Activated gamma-delta T cell treated with anti-CD3 and anti-CD28 coated beads, Interleukin-2, amount 50 U/mL, for 16 hours (primary cell): ENCODE measurements around the gene TLN1.

Source experiments
- DNase-seq: peaks from one replicate; pipeline ENCODE4 v3.0.0-alpha.2; 2020; ENCODE audit warnings: low read depth

The TLN1 gene, protein sequence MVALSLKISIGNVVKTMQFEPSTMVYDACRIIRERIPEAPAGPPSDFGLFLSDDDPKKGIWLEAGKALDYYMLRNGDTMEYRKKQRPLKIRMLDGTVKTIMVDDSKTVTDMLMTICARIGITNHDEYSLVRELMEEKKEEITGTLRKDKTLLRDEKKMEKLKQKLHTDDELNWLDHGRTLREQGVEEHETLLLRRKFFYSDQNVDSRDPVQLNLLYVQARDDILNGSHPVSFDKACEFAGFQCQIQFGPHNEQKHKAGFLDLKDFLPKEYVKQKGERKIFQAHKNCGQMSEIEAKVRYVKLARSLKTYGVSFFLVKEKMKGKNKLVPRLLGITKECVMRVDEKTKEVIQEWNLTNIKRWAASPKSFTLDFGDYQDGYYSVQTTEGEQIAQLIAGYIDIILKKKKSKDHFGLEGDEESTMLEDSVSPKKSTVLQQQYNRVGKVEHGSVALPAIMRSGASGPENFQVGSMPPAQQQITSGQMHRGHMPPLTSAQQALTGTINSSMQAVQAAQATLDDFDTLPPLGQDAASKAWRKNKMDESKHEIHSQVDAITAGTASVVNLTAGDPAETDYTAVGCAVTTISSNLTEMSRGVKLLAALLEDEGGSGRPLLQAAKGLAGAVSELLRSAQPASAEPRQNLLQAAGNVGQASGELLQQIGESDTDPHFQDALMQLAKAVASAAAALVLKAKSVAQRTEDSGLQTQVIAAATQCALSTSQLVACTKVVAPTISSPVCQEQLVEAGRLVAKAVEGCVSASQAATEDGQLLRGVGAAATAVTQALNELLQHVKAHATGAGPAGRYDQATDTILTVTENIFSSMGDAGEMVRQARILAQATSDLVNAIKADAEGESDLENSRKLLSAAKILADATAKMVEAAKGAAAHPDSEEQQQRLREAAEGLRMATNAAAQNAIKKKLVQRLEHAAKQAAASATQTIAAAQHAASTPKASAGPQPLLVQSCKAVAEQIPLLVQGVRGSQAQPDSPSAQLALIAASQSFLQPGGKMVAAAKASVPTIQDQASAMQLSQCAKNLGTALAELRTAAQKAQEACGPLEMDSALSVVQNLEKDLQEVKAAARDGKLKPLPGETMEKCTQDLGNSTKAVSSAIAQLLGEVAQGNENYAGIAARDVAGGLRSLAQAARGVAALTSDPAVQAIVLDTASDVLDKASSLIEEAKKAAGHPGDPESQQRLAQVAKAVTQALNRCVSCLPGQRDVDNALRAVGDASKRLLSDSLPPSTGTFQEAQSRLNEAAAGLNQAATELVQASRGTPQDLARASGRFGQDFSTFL (N-terminal part only)

DNA sequence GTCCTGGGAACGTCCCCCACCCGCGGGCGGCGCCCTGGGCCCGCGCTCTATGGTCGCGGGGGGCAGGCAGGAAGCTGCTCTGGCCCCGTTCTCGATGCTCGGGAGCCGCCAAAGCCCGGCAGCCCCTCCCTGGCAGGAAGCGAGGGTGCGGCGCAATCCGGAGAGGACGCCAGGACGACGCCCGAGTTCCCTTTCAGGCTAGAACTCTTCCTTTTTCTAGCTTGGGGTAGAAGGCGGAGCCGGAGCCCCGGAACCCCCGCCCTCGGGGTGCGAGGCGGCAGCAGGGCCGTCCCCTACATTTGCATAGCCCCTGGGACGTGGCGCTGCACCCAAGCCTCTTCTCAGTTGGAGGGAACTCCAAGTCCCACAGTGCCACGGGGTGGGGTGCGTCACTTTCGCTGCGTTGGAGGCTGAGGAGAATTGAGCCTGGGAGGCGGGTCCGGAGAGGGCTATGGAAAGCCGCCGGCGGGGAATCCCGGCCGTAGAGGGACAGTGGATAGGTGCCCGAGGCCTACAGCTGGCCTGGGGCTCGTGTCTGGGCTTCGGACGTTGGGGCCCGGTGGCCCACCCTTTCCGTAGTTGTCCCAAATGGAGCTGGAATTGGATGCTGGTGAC is at the start of gene TLN1, which contains the start of gene CREB3:
TSS of gene TLN1 (minus strand) at position 11 of the 615 bp plus-strand sequence. CDS start 6,501 bp downstream, outside the sequence.
TSS of gene CREB3 (plus strand) at position 482 of the 615 bp plus-strand sequence. CDS start at position 589, 107 bp downstream.
- peak; percentile 95 for DNase-seq

DNA sequence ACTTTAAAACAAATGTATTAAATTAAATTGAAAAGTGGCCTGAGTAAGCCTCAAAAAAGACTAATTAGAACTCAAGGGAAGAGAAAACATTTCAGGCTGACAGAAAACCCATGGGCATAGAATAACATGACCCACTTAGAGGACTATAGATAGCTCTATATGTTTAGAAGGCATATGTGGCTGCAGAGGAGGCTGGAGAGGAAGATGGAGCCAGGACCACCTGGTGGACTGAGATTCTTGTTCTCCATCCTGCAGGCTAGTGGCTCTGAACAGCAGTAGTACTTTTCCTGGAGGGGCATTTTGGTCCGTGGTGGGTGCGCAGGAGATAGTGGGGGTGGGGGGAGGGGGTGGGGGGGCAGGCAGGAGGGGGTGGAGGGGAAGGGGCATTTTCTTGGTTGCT is 49.1 kb upstream of the TLN1 start:
- DNase-seq, result no peak

DNA sequence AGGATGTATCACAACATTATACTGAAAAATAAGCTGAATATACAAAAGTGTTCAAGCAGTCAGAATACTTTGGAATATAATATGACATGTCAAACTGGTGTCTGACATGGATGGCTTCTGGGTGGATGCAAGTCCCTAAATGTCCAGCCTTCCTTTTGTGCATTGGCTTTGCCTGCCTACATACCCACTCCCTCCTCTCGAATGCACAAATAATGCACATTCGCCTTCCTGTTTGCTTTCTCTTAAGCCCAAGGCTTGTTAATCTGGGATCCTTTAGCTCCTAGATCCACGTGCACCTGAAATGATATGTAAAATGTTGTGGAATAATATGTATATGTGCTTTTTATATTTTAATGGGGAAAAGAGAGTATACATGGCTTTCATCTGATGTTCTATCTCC is 46.5 kb upstream of the TLN1 start:
- DNase-seq, result no peak

DNA sequence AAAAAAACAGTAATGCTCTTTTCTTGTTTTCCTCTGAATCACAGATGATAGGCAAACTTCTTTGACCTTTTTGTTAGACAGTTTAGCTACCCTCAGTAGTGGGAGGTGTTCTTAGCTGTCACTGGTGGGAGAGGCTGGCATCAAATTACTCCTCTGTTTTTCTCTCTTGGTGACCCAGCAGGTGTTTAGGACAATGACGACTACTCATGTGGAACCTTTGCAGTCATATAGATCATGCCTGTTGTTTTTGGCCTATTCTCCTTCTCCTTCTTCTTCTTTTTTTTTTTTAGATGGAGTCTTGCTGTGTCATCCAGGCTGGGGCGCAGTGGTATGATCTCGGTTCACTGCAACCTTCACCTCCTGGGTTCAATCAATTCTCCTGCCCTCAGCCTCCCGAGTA is 44.0 kb upstream of the TLN1 start:
- DNase-seq, result no peak

DNA sequence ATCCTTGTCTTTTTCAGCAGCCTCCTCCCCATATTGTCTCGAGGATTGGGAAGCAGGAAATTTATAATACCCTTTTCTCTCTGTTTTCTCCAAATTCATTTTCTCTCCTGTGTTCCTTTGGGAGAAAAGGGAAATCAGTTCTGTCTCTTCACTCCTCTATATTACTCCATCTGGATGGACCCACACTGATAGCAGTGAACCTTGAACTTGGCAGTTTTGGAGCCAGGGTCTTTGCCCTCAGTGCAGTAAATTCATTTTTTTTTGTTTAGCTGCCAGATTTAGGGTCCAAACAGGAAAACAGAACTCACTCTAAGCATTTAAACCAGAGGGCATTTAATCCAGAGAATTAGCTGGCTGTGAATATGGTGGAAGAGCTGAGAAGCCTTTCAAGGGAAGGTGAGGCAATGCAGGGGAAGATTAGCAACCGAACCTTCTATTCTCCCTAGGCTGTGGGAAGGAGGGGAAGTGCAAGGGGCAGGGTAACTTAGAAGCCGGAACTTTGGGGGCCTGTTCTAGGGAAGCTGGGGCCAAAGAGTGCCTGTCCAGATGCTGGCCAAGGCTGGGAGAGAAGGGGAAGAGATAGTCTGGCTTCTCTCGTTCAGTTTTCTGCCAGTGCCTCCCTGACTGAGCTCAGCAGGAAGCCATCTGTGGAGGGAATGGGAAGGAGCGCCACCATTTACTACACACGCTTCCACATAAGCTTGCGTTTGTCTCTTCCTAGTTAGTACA is 43.1 kb upstream of the TLN1 start:
- no peak for DNase-seq

DNA sequence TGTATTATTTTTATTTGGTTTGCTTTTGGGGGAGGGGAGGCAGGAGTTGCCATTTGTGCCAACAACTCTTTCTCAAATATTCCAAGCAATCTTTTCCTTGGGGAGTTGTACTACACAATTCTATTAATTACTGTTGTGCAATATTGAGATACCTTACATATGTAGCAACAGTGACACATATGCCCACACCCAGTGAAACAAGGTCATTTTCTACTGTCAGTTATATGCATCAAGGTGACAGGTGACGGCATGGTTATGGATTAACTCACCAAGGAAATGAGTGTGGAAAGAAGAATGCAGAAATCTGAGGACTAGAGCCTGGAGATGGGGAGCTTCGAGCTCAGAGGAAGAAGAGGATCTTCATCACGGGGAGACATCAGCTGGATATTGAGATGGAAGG is 39.9 kb upstream of the TLN1 start:
- DNase-seq, result no peak

DNA sequence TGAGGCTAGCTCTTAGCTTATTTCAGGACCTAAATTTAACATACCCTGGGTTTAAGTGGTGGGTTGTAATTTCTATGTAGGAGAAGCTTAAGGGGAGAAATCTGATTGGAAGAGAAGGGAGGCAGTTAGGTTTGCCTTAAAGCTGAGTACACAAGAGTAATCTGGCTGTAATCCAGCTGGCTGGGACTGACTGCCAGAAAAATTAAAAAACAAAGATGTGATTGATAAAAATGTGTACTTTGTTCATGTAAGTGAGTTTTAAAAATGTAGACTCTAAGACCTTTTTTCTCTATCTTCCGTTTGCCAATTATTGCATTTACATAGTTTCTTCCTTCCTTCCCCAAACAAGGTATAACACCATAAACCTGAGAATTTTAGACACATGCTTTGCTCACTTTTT is 39.5 kb upstream of the TLN1 start:
- DNase-seq, result no peak

DNA sequence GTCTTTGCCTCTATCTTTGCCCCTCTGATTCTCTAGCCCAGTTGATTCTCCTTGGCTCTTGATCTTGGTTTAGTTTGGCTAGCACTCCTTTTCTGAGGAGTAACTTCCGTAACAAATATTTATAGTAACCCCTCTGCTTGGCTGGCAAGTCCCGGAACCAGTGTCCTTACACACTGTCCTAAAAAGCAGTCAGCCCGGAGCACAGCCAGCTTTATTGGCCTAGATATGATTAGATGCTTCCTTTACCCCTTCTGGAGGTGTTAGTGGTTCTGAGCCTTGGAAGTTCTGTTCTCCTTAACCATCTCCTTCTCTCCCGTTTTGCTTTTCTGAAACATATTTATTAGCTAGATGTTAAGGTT is 39.1 kb upstream of the TLN1 start:
- no peak for DNase-seq

DNA sequence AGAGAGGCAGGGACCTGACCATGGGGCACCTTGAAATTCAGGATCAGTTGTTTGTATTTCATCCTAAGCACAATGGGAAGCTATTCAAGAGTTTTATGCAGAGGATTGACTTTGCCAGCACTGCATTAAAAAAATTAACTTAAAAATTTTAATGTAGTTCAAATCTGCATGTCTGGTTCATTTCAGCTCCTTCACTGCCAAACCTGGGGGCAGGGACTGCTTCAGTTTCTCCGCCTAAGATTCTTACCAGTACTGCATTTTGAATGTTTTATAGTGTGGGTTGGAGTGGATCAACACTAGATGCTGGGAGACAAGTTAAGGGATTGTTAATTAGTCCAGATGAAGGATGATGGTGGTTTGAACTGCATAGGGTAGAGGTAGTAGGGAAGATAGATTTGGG is 37.8 kb upstream of the TLN1 start:
- no peak for DNase-seq

DNA sequence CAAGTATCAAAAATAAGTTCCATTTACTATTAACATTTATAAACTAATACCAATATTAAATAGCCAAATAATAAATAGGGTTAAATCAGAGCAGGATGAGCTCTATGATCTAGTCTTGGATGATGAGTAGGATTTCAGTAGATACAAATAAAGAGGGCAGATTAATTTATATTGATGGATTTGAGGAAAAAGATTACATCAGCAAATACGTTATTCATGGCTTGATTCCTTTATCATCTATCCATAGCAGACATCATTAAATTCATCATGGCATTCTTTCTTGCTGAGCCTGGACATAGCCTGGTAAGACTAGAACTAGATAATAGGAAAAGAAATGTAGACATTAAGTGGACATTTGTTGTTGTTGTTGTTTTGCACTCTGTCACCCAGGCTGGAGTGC is 35.5 kb upstream of the TLN1 start:
- DNase-seq, result no peak

DNA sequence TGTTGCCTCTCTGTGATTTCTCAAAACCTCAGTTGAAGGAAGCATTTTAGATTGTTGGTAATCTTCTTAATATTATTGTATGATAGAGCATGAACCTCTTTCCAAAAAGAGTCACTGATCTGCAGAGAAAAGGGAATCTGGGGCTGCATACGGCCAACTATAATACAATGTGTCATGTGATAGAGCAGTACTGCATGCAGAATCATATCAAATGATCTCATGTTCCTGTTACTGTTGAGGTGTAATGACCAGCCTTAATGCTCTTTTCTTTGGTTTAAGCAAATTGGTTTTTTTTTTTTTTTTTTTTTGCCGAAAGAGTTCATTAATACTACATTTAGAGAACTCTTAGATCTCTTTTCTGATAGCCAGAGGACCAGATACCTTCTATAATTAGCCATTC is 35.0 kb upstream of the TLN1 start:
- DNase-seq, result no peak

DNA sequence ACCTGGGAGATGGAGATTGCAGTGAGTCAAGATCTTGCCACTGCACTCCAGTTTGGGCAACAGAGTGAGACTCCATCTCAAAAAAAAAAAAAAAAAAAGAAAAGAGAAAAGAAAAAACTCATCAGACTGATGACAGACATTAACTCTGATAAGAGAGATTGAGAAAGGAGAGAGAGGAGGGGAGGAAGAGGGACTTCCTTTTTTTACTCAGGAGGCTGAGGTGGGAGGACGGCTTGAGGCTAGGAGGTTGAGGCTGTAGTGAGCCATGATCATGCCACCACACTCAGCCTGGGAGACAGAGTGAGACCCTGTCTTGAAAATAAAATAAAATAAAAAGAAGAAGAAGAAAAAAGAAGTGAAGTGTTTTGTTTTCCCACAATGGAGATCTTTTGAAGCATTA is 31.8 kb upstream of the TLN1 start:
- no peak for DNase-seq

DNA sequence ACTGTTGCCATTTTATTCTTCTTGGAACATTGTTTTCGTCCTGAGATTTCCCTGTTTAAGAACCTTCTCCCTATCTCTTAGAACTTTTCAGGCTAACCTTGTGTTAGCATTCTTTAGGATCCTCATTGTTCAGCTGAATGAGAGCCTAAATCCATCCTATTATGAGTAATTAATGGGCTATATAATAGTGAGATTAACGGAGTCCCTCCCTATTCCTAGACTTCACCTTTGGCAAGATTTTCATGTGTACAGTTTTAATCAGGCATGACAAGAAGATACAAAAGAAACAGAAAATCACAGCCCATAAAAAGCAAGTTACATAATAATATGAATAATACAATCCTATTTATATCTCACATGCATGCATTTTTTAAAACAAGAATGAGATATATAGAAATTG is 31.2 kb upstream of the TLN1 start:
- DNase-seq, result no peak

DNA sequence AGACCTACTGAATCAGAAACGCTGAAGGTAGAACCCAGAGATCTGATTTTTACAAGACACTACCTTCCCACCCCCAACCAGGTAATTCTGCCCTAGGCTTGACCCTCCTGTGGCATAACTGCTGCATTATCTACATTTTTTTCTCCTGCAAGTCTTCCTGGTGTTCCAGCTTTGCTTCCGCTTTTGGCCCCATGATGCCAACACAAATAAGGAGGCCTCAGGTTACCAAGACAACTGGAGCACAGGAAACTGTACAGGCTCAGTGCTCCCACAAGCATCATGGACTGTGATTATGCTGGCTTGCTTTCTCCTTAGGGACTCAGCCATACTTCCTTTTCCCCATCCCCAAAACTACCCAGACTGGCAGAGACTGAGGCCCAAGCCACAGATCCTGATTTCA is 28.7 kb upstream of the TLN1 start:
- DNase-seq, result no peak

DNA sequence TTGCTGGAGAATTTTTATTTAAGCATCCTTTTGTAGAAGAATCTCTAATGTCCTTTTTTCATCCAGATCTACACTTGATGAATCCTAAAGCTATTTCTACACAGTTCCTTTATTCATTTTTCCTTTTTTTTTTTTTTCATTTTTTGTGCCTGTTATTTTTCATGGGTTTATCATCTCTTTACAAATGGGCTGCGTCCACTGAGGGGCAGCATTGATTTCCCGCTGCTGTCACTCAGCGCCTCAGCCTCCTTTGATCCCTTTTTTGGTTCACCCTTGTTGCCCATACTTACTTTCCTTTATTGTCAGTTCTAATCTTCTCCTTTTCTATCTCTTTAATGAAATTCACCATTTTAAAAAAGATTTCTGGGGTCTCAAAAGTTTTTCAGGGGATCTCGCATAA is 27.8 kb upstream of the TLN1 start:
- DNase-seq, result no peak

DNA sequence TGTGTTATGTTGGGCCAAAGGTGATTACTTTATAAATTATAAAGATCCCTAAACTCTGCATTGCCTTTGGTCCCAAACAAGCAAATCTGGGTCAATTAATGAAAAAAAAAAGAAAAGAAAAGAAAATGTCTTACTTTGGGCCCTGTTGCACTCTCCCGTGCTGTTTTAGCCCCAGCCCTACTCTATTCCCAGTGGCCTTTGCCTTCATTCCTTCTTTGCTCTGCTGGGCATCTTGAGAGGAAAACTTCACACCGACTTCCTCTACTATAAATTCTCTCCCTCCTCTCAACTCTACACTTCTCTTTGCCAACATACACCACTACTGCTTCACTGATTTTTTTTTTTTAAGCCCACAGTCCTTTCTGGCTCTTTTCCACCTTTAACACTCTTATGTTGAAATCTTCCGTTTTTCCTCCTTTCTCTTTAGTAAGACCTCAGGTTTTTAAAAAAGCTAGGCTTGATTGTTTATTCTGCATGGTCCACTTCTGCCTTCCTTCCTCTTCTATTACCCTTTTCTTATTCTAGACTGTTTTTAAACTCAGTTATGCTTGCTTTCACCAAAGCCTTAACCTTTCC is 26.6 kb upstream of the TLN1 start:
- no peak for DNase-seq

DNA sequence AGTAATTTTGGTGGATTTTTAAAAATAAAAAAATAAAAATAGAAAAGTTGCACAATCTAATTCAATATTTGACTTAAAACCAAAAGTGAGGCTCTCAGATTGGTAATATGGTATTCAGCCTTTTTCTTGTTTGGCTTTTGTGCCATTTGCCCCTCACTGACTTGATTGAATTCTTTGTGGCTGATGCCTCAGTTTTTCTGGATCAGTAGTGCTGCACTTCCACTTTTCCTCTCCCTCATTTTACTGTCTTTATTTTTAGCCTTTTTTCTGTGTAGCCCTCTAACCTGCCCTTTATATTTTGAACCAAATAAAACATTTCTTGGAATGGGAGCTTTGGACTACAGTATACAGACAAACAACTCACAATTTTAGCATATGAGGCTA is 25.9 kb upstream of the TLN1 start:
- no peak for DNase-seq

DNA sequence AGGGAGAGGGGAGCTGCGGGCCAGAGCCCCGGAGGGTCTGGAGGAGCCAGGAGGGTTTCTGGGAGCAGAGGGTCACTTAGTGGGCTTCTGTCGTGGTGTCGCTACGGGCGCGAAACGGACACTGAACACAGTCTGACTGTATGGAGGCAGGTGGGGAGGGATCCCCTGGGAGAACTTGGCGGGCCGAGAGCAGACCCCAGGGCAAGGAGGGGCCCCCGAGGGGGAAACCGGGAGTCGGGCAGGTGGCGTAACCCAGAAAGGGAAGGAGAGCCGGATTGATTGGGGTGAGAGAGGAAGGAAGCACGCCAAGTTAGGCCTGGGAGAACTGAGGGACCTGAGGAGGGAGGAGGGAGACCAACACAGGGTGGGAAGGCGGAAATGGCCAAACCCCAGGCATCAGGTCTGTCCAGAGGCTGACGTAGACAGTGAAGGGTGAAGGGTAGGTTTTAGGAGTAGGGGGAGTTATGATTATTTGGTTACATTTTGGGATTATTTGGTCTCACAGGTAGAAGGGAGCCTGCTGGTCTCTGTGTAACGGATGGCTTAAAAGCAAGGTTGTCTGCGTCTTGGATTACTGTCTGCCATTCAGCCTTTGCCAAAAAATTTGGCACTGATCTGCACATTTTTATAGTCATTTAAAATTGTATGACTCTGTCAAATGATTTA is 25.4 kb upstream of the TLN1 start:
- no peak for DNase-seq

DNA sequence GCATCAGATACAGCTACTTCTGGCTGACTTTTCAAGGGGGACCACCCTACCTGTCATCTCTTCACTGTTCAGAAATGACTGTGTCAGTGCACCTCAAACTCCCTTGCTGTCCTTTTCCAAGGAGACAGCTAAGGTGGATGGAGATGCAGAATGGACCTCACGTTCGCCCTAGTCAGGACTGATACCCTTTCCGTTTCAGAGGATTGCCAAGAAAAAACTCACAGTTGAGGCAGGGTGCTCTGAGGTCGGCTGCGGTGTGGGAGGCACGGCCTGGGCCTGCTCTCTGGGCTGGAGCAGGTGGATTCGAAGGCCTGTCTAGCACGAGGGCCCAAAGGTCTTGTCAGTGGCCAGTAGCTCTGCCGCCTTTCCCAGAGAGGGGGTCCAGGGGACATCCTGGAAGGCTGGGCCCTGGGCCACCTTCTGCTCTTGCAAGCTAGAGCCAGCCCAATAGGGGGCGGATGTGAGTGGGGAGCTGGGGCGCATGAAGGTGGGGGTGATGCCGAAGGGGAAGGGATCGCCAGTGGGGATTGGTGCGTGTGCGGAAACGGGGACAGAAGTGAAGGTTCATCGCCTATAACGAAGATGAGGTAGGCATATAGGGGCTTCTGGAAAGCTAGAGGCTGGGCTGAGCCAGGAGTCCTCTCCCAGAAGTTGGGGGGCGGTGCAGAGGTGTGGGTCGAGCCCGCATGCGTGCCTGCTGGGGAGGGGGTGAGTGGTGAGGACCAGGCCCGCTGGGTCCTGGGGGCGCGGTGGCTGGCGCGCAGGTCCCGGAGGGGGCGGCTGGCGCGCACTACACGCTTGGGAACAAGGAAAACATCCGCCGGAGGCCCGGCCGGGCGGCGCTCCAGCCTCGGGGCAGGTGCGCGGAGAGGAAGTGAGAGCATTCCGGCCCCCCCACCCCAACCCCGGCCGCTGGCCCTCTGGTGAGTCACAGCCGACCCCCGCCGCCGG is 24.6 kb upstream of the TLN1 start:
- DNase-seq, result peak; percentile 66
